ENCODE measurements around the gene FLNA. TPM values are rescaled to one million over a fixed set of nuclear protein-coding genes. Genes with fewer than 3 reads are reported as not detected.

FLNA gene
- total RNA-seq, 2 donors from 2014 or later, result 124 to 773 TPM

- Histone ChIP-seq H3K4me1 (no peaks in the 10 kb centered on the region), H3K9me3 (no peaks in the 10 kb centered on the region), H3K36me3 (no peaks in the 10 kb centered on the region), H3K9ac (ENCODE audit: low read depth in 2 of 2, low read length in 2 of 2) (no peak overlapping the region), H3K27ac (no peak overlapping the region), H3K27me3 (no peaks in the 10 kb centered on the region), H3K4me3 (no peak overlapping the region)
- TF ChIP-seq, protein P1, sequence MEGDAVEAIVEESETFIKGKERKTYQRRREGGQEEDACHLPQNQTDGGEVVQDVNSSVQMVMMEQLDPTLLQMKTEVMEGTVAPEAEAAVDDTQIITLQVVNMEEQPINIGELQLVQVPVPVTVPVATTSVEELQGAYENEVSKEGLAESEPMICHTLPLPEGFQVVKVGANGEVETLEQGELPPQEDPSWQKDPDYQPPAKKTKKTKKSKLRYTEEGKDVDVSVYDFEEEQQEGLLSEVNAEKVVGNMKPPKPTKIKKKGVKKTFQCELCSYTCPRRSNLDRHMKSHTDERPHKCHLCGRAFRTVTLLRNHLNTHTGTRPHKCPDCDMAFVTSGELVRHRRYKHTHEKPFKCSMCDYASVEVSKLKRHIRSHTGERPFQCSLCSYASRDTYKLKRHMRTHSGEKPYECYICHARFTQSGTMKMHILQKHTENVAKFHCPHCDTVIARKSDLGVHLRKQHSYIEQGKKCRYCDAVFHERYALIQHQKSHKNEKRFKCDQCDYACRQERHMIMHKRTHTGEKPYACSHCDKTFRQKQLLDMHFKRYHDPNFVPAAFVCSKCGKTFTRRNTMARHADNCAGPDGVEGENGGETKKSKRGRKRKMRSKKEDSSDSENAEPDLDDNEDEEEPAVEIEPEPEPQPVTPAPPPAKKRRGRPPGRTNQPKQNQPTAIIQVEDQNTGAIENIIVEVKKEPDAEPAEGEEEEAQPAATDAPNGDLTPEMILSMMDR (IDR thresholded peaks at IDR 0.05), result no peak
- no peak for DNase-seq
- intact Hi-C loops (cut with DNase I), result no loop called here
Observed at GRCh38 chrX:154359362-154360154, 14.9 kb downstream of the FLNA start.

DNA sequence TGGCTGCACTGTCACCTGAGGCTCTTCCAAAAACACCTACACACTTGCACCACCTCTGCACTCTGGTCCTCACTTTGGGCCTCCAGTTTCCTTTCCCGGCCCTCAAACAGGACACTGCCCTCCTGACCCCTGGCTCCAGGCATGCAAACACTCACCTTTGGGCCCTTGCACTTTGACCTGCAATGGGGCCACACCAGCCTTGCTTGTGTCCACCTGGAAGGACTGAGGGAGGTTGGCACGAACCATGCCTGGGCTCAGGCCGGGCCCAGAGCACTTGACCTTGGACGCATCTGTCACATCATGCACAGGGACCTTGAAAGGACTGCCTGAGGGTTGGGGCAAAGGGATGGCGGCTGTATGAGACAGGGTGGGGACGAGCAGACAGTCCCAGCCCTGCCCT is 15.6 kb downstream of the FLNA start:
- no peaks in the 10 kb centered on the region for H3K36me3 ChIP-seq
- H3K4me3 ChIP-seq, result no peak overlapping the region
- intact Hi-C loops (cut with DNase I), result no loop called here
- TF ChIP-seq, protein P1 (IDR thresholded peaks at IDR 0.05), result no peak
- no peak overlapping the region for H3K27ac ChIP-seq
- no peak for DNase-seq
- no peaks in the 10 kb centered on the region for H3K27me3 ChIP-seq
- no peak overlapping the region for H3K9ac ChIP-seq (ENCODE audit: low read depth in 2 of 2, low read length in 2 of 2)
- H3K4me1 ChIP-seq, result no peaks in the 10 kb centered on the region
- H3K9me3 ChIP-seq, result no peaks in the 10 kb centered on the region

DNA sequence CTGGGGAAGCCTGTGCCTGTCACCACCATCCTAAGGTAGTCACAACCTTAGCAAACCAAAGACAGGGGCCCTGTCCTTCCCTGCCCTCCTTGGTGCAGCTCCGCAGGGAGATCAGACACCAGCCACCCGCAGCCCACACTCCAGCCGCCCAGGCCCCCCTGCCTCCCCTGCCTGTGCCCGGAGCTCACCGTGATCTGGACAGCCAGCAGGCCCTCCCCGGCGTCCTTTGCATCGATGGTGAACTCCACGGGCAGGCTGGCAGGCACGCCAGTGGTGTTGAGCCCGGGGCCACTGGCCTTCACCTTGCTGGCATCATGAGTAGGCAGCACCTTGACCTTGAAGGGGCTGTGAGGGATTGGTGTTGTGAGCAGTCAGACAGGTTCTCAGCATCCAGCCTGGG is 16.4 kb downstream of the FLNA start:
- Histone ChIP-seq H3K36me3 (no peaks in the 10 kb centered on the region), H3K4me3 (no peak overlapping the region), H3K9me3 (no peaks in the 10 kb centered on the region), H3K27me3 (no peaks in the 10 kb centered on the region), H3K27ac (no peak overlapping the region), H3K4me1 (no peaks in the 10 kb centered on the region), H3K9ac (ENCODE audit: low read depth in 2 of 2, low read length in 2 of 2) (no peak overlapping the region)
- no peak for DNase-seq
- TF ChIP-seq, protein P1 (IDR thresholded peaks at IDR 0.05), result no peak
- intact Hi-C loops (cut with DNase I), result no loop called here

- intact Hi-C loops (cut with DNase I), result no loop called here
- no peak for DNase-seq
- no peak overlapping the region for H3K4me3 ChIP-seq
- no peaks in the 10 kb centered on the region for H3K9me3 ChIP-seq
- TF ChIP-seq, protein P1 (IDR thresholded peaks at IDR 0.05), result no peak
- no peak overlapping the region for H3K27ac ChIP-seq
- no peaks in the 10 kb centered on the region for H3K27me3 ChIP-seq
- H3K9ac ChIP-seq (ENCODE audit: low read depth in 2 of 2, low read length in 2 of 2), result no peak overlapping the region
- H3K36me3 ChIP-seq, result no peaks in the 10 kb centered on the region
- H3K4me1 ChIP-seq, result no peaks in the 10 kb centered on the region
Observed at GRCh38 chrX:154357205-154357604, 17.2 kb downstream of the FLNA start.

DNA sequence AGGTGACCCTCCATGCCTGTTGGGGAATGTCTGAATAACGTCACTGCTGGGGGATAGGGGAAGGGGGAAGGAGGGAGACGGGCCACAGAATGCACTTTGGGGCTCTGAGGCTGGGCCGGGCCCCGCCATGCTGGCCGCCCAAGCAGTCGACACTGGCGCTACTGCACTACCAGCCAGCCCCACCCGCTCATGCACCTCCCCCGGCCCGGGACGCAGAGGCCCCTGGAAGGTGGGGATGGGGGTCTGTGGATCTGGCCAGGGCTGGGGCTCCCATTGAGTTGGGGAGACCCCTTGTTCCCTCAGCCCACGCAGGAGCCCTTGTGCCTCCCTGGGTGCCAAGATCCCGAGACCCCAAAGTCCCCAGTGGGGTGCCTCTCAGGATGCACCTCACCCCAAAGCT is 17.8 kb downstream of the FLNA start:
- Histone ChIP-seq H3K9me3 (no peaks in the 10 kb centered on the region), H3K4me3 (no peak overlapping the region), H3K27ac (no peak overlapping the region), H3K4me1 (no peaks in the 10 kb centered on the region), H3K27me3 (no peaks in the 10 kb centered on the region), H3K36me3 (no peaks in the 10 kb centered on the region), H3K9ac (ENCODE audit: low read depth in 2 of 2, low read length in 2 of 2) (no peak overlapping the region)
- intact Hi-C loops (cut with DNase I), result no loop called here
- DNase-seq, result no peak
- TF ChIP-seq, protein P1 (IDR thresholded peaks at IDR 0.05), result no peak
